Natural killer cell (primary cell): Measurements from ENCODE around the gene PALLD. TPM values are rescaled to one million over a fixed set of nuclear protein-coding genes. Genes with fewer than 3 reads are reported as not detected.
"Not testable (repeated sequence)": the region's sequence is repeated elsewhere in the genome, so short reads cannot be mapped to it uniquely, and the experiment has no call there.

Source experiments
- ATAC-seq, 3 donors: fragments of 150-1000 bp in 2 of 3; fragments of 200-7000 bp in 1 of 3; cut with Tn5 transposase; 1 replicate in 1 of 3; 2 replicates in 2 of 3; pipeline ENCODE4 v1.10.0; 2021; ENCODE audit warnings: mild to moderate bottlenecking in 2 of 3, moderate library complexity in 2 of 3
- DNase-seq, 2 donors: peaks; one replicate each; pipeline versions ENCODE4 v3.0.0 to v3.0.0-alpha.2; 2013 to 2021; ENCODE audit warnings: mixed read lengths in 1 of 2
- H3K27ac ChIP-seq: one replicate; pipeline ENCODE4 v1.5.1; 2013; ENCODE audit warnings: mild to moderate bottlenecking, low read length
- H3K27me3 ChIP-seq: one replicate; pipeline ENCODE4 v1.6.1; 2013; ENCODE audit warnings: low read length; ENCODE audit not compliant: control insufficient read depth, insufficient read depth
- H3K36me3 ChIP-seq: one replicate; pipeline ENCODE4 v1.6.1; 2013; ENCODE audit warnings: low read length; ENCODE audit not compliant: control insufficient read depth, insufficient read depth
- H3K4me1 ChIP-seq: one replicate; pipeline ENCODE4 v1.6.1; 2013; ENCODE audit warnings: low read length; ENCODE audit not compliant: control insufficient read depth, insufficient read depth
- H3K4me3 ChIP-seq: one replicate; pipeline ENCODE4 v1.5.1; 2013; ENCODE audit warnings: low read length
- H3K9me3 ChIP-seq: one replicate; pipeline ENCODE4 v1.6.1; 2013; ENCODE audit warnings: low read length; ENCODE audit not compliant: control insufficient read depth, insufficient read depth
- H3K27ac Mint-ChIP-seq, 2 donors: one replicate each; pipeline ENCODE4 v1.8.0; 2022; ENCODE audit warnings: mild to moderate bottlenecking in 2 of 2, mixed read lengths in 2 of 2, moderate library complexity in 1 of 2
- H3K27me3 Mint-ChIP-seq, 2 donors: one replicate each; pipeline ENCODE4 v1.8.0; 2022; ENCODE audit warnings: low read depth in 2 of 2, mixed read lengths in 2 of 2
- H3K36me3 Mint-ChIP-seq: one replicate; pipeline ENCODE4 v1.8.0; 2022; ENCODE audit warnings: mixed read lengths
- H3K4me1 Mint-ChIP-seq, 2 donors: one replicate each; pipeline ENCODE4 v1.8.0; 2022; ENCODE audit warnings: mixed read lengths in 2 of 2
- H3K4me3 Mint-ChIP-seq: one replicate; pipeline ENCODE4 v1.8.0; 2022; ENCODE audit warnings: mild to moderate bottlenecking, moderate library complexity, mixed read lengths
- H3K9me3 Mint-ChIP-seq, 2 donors: one replicate each; pipeline ENCODE4 v1.8.0; 2022; ENCODE audit warnings: mixed read lengths in 2 of 2
- CTCF ChIP-seq: fragments of 200-600 bp; IDR thresholded peaks from one replicate; pipeline ENCODE4 v1.8.0; 2022; ENCODE audit warnings: antibody characterized with exemption
- WGBS: methylation state at CpG from one replicate; pipeline ENCODE4 v1.1.7; 2013; ENCODE audit warnings: missing lambda C conversion rate; ENCODE audit not compliant: insufficient coverage; 5-methylcytosine and 5-hydroxymethylcytosine counted together
- intact Hi-C: fragments of 100-400 bp; cut with micrococcal nuclease; formaldehyde crosslinking; loops from one replicate; pipeline ENCODE4 v1.14.2; 2022
- total RNA-seq, 4 donors: library from RNA; stranded (reverse); fragments of 120-200 nt in 1 of 4; gene quantifications; one replicate each; pipeline versions ENCODE4 v1.2.3 to v1.2.4, GENCODE V29; 2013 to 2022

PALLD gene
- total RNA-seq, 3 donors from 2014 or later (not counting 1 experiment from before 2014, with no cell fraction given) = 15.1 to 25.4 (median 22.8) TPM

DNA sequence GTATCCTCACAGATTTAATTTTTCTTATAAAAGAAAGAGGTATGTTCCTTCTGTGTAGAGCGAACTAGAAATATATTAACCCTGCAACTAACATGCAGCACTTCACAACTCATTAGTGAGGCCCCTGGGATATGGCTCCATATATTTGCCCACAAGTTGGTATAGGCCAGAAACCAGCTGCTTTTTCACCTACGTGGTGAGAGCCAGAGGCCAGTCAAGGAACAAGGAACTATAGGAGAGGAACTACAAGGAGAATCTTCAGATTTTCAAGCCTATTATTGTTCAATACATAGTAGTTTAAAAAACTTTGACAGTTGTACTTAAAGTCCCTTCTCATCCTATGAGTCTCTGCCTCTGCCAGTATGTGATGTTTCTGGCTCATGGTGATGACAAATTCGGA, 307.3 kb downstream of the PALLD start:
- H3K9me3 ChIP-seq = no peaks in the 10 kb centered on the region
- intact Hi-C loops = no loop called here
- no peaks in the 10 kb centered on the region for H3K36me3 Mint-ChIP-seq
- H3K27ac ChIP-seq = no peak overlapping the region
- H3K4me1 ChIP-seq = no peaks in the 10 kb centered on the region
- H3K4me3 Mint-ChIP-seq = no peak overlapping the region
- TF ChIP-seq CTCF = no peak
- WGBS = 94% methylated on average over 2 of the region's 3 CpGs
- no peaks in the 10 kb centered on the region for H3K36me3 ChIP-seq
- DNase-seq = no peak
- H3K4me3 ChIP-seq = no peak overlapping the region
- H3K9me3 Mint-ChIP-seq = no peaks in the 10 kb centered on the region
- peaks cover 0 to 6% of the 10 kb centered on the region in 2 donors for H3K27me3 Mint-ChIP-seq
- no peak overlapping the region for H3K27ac Mint-ChIP-seq
- ATAC-seq = no peak
- H3K27me3 ChIP-seq = no peaks in the 10 kb centered on the region
- peaks cover 0 to 12% of the 10 kb centered on the region in 2 donors for H3K4me1 Mint-ChIP-seq

- no peak overlapping the region for H3K4me3 Mint-ChIP-seq
- Histone ChIP-seq H3K4me3 (no peak overlapping the region), H3K4me1 (no peaks in the 10 kb centered on the region), H3K27ac (no peak overlapping the region), H3K36me3 (no peaks in the 10 kb centered on the region), H3K9me3 (no peaks in the 10 kb centered on the region), H3K27me3 (no peaks in the 10 kb centered on the region)
- no peaks in the 10 kb centered on the region for H3K9me3 Mint-ChIP-seq
- no peak for TF ChIP-seq CTCF
- ATAC-seq (no peak), DNase-seq (no peak)
- no peak overlapping the region for H3K27ac Mint-ChIP-seq
- WGBS = 90% methylated on average over 5 of the region's 5 CpGs
- intact Hi-C loops = no loop called here
- peaks cover 0 to 11% of the 10 kb centered on the region in 2 donors for H3K27me3 Mint-ChIP-seq
- no peaks in the 10 kb centered on the region for H3K36me3 Mint-ChIP-seq
- peaks cover 0 to 12% of the 10 kb centered on the region in 2 donors for H3K4me1 Mint-ChIP-seq
These were observed 308.5 kb downstream of the PALLD start for GRCh38 chr4:168805341-168805740.

DNA sequence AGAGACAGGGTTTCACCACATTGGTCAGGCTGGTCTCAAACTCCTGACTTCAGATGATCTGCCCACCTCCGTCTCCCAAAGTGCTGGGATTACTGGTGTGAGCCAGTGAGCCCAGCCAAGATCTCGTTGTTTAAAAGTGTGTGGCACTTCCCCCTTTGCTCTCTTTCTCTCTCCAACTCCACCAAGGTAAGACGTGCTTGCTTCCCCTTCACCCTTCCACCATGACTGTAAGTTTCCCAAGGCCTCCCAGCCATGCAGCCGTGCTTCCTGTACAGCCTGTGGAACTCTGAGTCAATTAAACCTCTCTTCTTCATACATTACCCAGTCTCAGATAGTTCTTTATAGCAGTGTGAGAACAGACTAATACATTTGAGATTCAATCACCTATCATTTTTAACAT, 309.4 kb downstream of the PALLD start:
- intact Hi-C loops, H3K27ac ChIP-seq, DNase-seq, H3K4me1 ChIP-seq, ATAC-seq, H3K27ac Mint-ChIP-seq, H3K9me3 ChIP-seq, H3K36me3 ChIP-seq, H3K36me3 Mint-ChIP-seq, H3K4me3 ChIP-seq, H3K4me3 Mint-ChIP-seq, H3K9me3 Mint-ChIP-seq, H3K27me3 ChIP-seq: not testable (repeated sequence)
- peaks cover 0 to 12% of the 10 kb centered on the region in 2 donors for H3K4me1 Mint-ChIP-seq
- H3K27me3 Mint-ChIP-seq = peaks cover 0 to 11% of the 10 kb centered on the region in 2 donors
- WGBS = 70% methylated on average over 4 of the region's 4 CpGs

DNA sequence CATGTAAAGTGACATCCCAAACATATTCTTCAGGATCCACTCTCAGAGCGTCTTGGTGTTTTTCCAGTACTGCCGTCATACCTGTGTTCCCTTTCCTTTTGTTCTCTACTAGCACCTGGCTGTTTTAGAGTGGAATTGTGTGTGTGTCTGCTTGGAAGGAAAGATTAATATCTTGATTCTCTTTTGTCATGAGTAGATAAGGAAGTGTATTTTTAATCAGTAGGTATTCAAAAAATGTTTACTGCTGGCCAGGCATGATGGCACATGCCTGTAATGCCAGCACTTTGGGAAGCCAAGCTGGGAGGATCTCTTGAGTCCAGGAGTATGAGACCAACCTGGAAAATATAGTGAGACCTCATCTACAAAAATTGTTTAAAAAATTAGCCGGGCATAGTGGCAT, 314.4 kb downstream of the PALLD start:
- H3K9me3 Mint-ChIP-seq = no peaks in the 10 kb centered on the region
- Histone ChIP-seq H3K9me3 (no peaks in the 10 kb centered on the region), H3K27me3 (no peaks in the 10 kb centered on the region), H3K27ac (no peak overlapping the region), H3K36me3 (no peaks in the 10 kb centered on the region), H3K4me3 (no peak overlapping the region), H3K4me1 (no peaks in the 10 kb centered on the region)
- WGBS = 96% methylated on average over 3 of the region's 3 CpGs
- no peak overlapping the region for H3K27ac Mint-ChIP-seq
- TF ChIP-seq CTCF = no peak
- H3K4me3 Mint-ChIP-seq = no peak overlapping the region
- intact Hi-C loops = loop anchor here (10.0 kb wide), 1 partner anchor 96 kb away; no protein-coding TSS in a partner anchor
- DNase-seq (no peak), ATAC-seq (no peak)
- H3K4me1 Mint-ChIP-seq = peaks cover 0 to 7% of the 10 kb centered on the region in 2 donors
- no peaks in the 10 kb centered on the region for H3K36me3 Mint-ChIP-seq
- peaks cover 8% of the 10 kb centered on the region in 2 donors for H3K27me3 Mint-ChIP-seq
